ENCODE data around the gene RSAD1. TPM values are rescaled to one million over a fixed set of nuclear protein-coding genes. Genes with fewer than 3 reads are reported as not detected.

The RSAD1 gene
- total and polyA plus RNA-seq, 10 of the 15 experiments (the other 5 are each of a cell fraction or from before 2014, with no cell fraction given), result 2.5 to 28.1 (median 22.6) TPM

DNA sequence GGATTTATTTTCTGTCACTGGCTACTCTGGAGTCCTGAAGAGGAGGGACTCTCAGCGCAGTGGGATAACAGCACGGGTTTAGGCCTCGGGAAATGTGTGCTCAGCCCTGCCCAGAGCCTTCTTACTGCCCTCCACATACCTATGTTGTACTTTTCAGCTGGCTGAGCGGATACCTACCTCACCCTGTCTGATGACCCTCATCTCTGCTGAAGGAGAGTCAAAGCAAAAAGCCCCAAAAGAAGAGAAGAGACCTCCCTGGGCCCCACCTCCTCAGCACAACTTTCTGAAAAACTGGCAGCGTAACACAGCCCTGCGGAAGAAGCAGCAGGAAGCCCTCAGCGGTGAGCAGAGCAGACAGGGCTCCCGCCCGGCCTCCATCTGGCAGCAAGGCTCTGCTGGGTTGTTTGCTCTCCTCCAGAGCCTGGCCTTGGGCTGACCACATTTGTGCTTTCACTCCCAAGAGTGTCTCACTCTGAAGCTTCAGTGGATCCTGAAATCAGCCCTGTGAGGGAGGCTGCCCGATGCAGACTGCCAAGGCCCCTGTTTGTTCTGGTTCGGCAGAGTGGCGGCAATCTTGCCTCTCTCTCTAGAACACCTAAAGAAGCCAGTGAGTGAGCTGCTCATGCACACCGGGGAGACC lies 39.8 kb downstream of the RSAD1 start:
- no peaks in the 10 kb centered on the region for H3K4me1 ChIP-seq (ENCODE audit: control insufficient read depth, insufficient read depth, low read length)
- no peak overlapping the region for H2AFZ ChIP-seq (ENCODE audit: control insufficient read depth, low read depth, low read length)
- H3K4me2 ChIP-seq (ENCODE audit: control insufficient read depth, insufficient read depth), result no peak overlapping the region
- H3K4me3 ChIP-seq, result no peak overlapping the region
- no peak overlapping the region for H3K27ac ChIP-seq (ENCODE audit: control insufficient read depth, insufficient read depth)
- H3K27me3 ChIP-seq (replicated peaks in 1 of 2; ENCODE audit: control insufficient read depth in 2 of 2, insufficient read depth in 2 of 2, low read length in 1 of 2), result no peaks in the 10 kb centered on the region
- no peaks in the 10 kb centered on the region for H3K9me3 ChIP-seq (replicated peaks; ENCODE audit: control insufficient read depth, insufficient read depth, low read length)
- no peaks in the 10 kb centered on the region for H4K20me1 ChIP-seq (ENCODE audit: control insufficient read depth, insufficient read depth)
- H3K9ac ChIP-seq (ENCODE audit: control insufficient read depth, insufficient read depth, low read length), result no peak overlapping the region
- CTCF ChIA-PET, result interaction anchor here (0.6 to 1.1 kb wide), 2 partner anchors 40 to 135 kb away, joined by 3 to 4 read pairs; partner anchors contain the start of gene RSAD1
- DNase-seq (ENCODE audit: low read depth, low spot score) (no peak), ATAC-seq (no peak), FAIRE-seq (no peak)
- 77% methylated on average over 13 of the region's 13 CpGs for WGBS (ENCODE audit: insufficient coverage, insufficient replicate concordance, low lambda C conversion rate, missing lambda C conversion rate)
- in situ Hi-C loops (cut with MboI) (no loop called here), intact Hi-C loops (cut with micrococcal nuclease; ENCODE audit: unreplicated experiment) (no loop called here)
- POLR2A ChIA-PET, result no interaction called here
- no peaks in the 10 kb centered on the region for H3K36me3 ChIP-seq (ENCODE audit: control insufficient read depth in 2 of 2, insufficient read depth in 2 of 2, low read length in 1 of 2)
- no TSS peak for BruUV-seq (replicated peaks)
- H3K79me2 ChIP-seq (ENCODE audit: control insufficient read depth, insufficient read depth, low read length), result no peaks in the 10 kb centered on the region
- SMC1A ChIA-PET (ENCODE audit: uncharacterized antibody, unreplicated experiment), result no interaction called here
- RAD21 ChIA-PET (ENCODE audit: unreplicated experiment), result no interaction called here
- TF ChIP-seq ATF7 (IDR thresholded peaks at IDR 0.05; ENCODE audit: low read depth), result no peak
- TF ChIP-seq MXI1 (IDR thresholded peaks at IDR 0.05; ENCODE audit: low read depth, low read length), result no peak
- TF ChIP-seq, protein P1, sequence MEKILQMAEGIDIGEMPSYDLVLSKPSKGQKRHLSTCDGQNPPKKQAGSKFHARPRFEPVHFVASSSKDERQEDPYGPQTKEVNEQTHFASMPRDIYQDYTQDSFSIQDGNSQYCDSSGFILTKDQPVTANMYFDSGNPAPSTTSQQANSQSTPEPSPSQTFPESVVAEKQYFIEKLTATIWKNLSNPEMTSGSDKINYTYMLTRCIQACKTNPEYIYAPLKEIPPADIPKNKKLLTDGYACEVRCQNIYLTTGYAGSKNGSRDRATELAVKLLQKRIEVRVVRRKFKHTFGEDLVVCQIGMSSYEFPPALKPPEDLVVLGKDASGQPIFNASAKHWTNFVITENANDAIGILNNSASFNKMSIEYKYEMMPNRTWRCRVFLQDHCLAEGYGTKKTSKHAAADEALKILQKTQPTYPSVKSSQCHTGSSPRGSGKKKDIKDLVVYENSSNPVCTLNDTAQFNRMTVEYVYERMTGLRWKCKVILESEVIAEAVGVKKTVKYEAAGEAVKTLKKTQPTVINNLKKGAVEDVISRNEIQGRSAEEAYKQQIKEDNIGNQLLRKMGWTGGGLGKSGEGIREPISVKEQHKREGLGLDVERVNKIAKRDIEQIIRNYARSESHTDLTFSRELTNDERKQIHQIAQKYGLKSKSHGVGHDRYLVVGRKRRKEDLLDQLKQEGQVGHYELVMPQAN (conservative IDR thresholded peaks at IDR 0.05), result no peak
- TF ChIP-seq ZBTB11 (CRISPR knock-in tag; IDR thresholded peaks at IDR 0.05), result no peak
- no peak for TF ChIP-seq NFXL1 (IDR thresholded peaks at IDR 0.05; ENCODE audit: borderline replicate concordance)

All from GM12878 (cell line).